Panc1 (cell line): ENCODE results near the gene CCDC178. TPM values are rescaled to one million over a fixed set of nuclear protein-coding genes. Genes with fewer than 3 reads are reported as not detected.

Experiments
- ATAC-seq: fragments of 200-7000 bp; cut with Tn5 transposase; 2 replicates; pipeline ENCODE4 v1.9.1; 2020; ENCODE audit warnings: mild to moderate bottlenecking, moderate library complexity
- BruUV-seq: library from RNA; stranded (reverse); fragments of 400-500 nt; replicated peaks from 2 replicates; lab custom pipeline; 2021; lab: Mats Ljungman, UMichigan
- CTCF ChIA-PET: fragments of 300-600 bp; sonication (Branson Sonifier 250); formaldehyde crosslinking; loops from one replicate; lab custom pipeline; 2022; ENCODE audit warnings: antibody characterized with exemption; lab: Charles Lee
- POLR2A ChIA-PET: fragments of 300-600 bp; sonication (Branson Sonifier 250); formaldehyde crosslinking; loops from one replicate; lab custom pipeline; 2022; ENCODE audit warnings: antibody characterized with exemption; lab: Charles Lee
- DNase-seq: peaks from one replicate; pipeline ENCODE4 v3.0.0-alpha.2; 2010; ENCODE audit warnings: low read depth, low spot score
- H3K27ac ChIP-seq: 2 replicates; pipeline ENCODE4 v1.5.1; 2011; ENCODE audit warnings: mild to moderate bottlenecking, low read length, inconsistent platforms
- H3K27me3 ChIP-seq: fragments of 200-500 bp; sonication (Bioruptor generic); 2 replicates; pipeline ENCODE4 v1.6.0; 2014; ENCODE audit warnings: low read length, inconsistent platforms; ENCODE audit not compliant: control insufficient read depth, insufficient read depth
- H3K36me3 ChIP-seq: fragments of 200-500 bp; sonication (Bioruptor generic); 2 replicates; pipeline ENCODE4 v1.5.1; 2014; ENCODE audit warnings: inconsistent platforms, mild to moderate bottlenecking, low read length, moderate library complexity; ENCODE audit not compliant: control insufficient read depth, insufficient read depth
- H3K4me1 ChIP-seq: 2 replicates; pipeline ENCODE4 v1.5.1; 2011; ENCODE audit warnings: inconsistent platforms, mild to moderate bottlenecking, low read length, moderate library complexity; ENCODE audit not compliant: control insufficient read depth, insufficient read depth
- H3K4me3 ChIP-seq, 2 experiments: 2 replicates each; pipeline ENCODE4 v1.5.1; 2011 to 2012; ENCODE audit warnings: low read depth in 2 of 2, low read length in 2 of 2, mild to moderate bottlenecking in 2 of 2, inconsistent platforms in 1 of 2, moderate library complexity in 1 of 2
- H3K9me3 ChIP-seq: fragments of 200-500 bp; sonication (Bioruptor generic); 2 replicates; pipeline ENCODE4 v1.5.1; 2014; ENCODE audit warnings: low read depth, mild to moderate bottlenecking, inconsistent platforms, low read length, moderate library complexity; ENCODE audit not compliant: control insufficient read depth, insufficient read depth
- POLR2AphosphoS5 ChIP-seq: IDR thresholded peaks from 2 replicates; pipeline ENCODE4 v1.6.1; 2012; ENCODE audit warnings: mild to moderate bottlenecking, low read depth, low read length, moderate library complexity
- SIN3A ChIP-seq: IDR thresholded peaks from 2 replicates; pipeline ENCODE4 v1.6.1; 2012; ENCODE audit warnings: low read depth, mild to moderate bottlenecking, low read length, moderate library complexity, borderline replicate concordance; ENCODE audit not compliant: insufficient read depth
- TCF7L2 ChIP-seq: IDR thresholded peaks from 2 replicates; pipeline ENCODE4 v1.6.1; 2011; ENCODE audit warnings: mild to moderate bottlenecking, low read depth, low read length, inconsistent platforms
- in situ Hi-C: cut with HindIII; loops from 2 replicates; pipeline ENCODE4 v1.10.0; 2016; ENCODE audit warnings: low sequenced_read_pairs, low pct_unique_long_range_greater_than_20kb
- intact Hi-C: fragments of 100-400 bp; cut with micrococcal nuclease; formaldehyde crosslinking; loops from one replicate; pipeline ENCODE4 v1.10.0; 2022; ENCODE audit not compliant: unreplicated experiment
- total RNA-seq: library from RNA; stranded (reverse); gene quantifications from one replicate; pipeline ENCODE4 v1.2.1, GENCODE V29; 2021; ENCODE audit not compliant: unreplicated experiment
- TF ChIP-seq, protein P1 (sequence below): fragments of 450-650 bp; IDR thresholded peaks from 2 replicates; pipeline ENCODE4 v1.5.1; 2017; ENCODE audit warnings: mild to moderate bottlenecking
- TF ChIP-seq, protein P2 (sequence below), 2 experiments: IDR thresholded peaks; 2 replicates each; pipeline ENCODE4 v1.6.1; 2011 to 2012; ENCODE audit warnings: low read depth in 2 of 2, control low read depth in 1 of 2, low read length in 1 of 2, mild to moderate bottlenecking in 1 of 2, moderate library complexity in 1 of 2; ENCODE audit not compliant: insufficient read depth in 1 of 2

Gene CCDC178
- total RNA-seq, 1 experiment from 2014 or later = not detected

DNA sequence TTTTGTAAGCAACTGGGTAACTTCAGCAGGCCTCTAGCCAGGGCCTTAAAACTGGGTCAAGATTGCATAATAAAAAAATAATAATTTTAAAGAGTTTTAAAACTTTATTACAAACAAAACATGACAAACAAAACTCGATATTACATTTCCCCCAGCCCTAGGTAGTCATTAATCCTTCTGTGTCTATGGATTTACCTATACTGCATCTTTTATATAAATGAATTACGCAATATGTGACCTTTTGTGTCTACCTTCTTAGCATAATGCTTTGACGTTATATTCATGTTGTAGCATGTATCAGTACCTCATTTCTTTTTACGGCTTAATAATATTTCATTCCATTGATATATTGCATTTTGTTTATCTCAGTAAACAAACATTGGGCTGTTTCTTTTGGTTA is 113.5 kb downstream of the CCDC178 start:
- H3K36me3 ChIP-seq = no peaks in the 10 kb centered on the region
- in situ Hi-C loops (no loop called here), intact Hi-C loops (no loop called here)
- DNase-seq (no peak), ATAC-seq (no peak)
- no TSS peak for BruUV-seq
- H3K27ac ChIP-seq = no peak overlapping the region
- H3K27me3 ChIP-seq = no peaks in the 10 kb centered on the region
- CTCF ChIA-PET = no interaction called here
- no peak overlapping the region for H3K4me3 ChIP-seq
- POLR2A ChIA-PET = no interaction called here
- H3K4me1 ChIP-seq = no peaks in the 10 kb centered on the region
- no peaks in the 10 kb centered on the region for H3K9me3 ChIP-seq
- no peak for TF ChIP-seq TCF7L2
- no peak for TF ChIP-seq POLR2AphosphoS5
- no peak for TF ChIP-seq SIN3A
- TF ChIP-seq, protein P1, sequence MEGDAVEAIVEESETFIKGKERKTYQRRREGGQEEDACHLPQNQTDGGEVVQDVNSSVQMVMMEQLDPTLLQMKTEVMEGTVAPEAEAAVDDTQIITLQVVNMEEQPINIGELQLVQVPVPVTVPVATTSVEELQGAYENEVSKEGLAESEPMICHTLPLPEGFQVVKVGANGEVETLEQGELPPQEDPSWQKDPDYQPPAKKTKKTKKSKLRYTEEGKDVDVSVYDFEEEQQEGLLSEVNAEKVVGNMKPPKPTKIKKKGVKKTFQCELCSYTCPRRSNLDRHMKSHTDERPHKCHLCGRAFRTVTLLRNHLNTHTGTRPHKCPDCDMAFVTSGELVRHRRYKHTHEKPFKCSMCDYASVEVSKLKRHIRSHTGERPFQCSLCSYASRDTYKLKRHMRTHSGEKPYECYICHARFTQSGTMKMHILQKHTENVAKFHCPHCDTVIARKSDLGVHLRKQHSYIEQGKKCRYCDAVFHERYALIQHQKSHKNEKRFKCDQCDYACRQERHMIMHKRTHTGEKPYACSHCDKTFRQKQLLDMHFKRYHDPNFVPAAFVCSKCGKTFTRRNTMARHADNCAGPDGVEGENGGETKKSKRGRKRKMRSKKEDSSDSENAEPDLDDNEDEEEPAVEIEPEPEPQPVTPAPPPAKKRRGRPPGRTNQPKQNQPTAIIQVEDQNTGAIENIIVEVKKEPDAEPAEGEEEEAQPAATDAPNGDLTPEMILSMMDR = no peak
- TF ChIP-seq, protein P2, sequence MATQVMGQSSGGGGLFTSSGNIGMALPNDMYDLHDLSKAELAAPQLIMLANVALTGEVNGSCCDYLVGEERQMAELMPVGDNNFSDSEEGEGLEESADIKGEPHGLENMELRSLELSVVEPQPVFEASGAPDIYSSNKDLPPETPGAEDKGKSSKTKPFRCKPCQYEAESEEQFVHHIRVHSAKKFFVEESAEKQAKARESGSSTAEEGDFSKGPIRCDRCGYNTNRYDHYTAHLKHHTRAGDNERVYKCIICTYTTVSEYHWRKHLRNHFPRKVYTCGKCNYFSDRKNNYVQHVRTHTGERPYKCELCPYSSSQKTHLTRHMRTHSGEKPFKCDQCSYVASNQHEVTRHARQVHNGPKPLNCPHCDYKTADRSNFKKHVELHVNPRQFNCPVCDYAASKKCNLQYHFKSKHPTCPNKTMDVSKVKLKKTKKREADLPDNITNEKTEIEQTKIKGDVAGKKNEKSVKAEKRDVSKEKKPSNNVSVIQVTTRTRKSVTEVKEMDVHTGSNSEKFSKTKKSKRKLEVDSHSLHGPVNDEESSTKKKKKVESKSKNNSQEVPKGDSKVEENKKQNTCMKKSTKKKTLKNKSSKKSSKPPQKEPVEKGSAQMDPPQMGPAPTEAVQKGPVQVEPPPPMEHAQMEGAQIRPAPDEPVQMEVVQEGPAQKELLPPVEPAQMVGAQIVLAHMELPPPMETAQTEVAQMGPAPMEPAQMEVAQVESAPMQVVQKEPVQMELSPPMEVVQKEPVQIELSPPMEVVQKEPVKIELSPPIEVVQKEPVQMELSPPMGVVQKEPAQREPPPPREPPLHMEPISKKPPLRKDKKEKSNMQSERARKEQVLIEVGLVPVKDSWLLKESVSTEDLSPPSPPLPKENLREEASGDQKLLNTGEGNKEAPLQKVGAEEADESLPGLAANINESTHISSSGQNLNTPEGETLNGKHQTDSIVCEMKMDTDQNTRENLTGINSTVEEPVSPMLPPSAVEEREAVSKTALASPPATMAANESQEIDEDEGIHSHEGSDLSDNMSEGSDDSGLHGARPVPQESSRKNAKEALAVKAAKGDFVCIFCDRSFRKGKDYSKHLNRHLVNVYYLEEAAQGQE (IDR thresholded peaks at IDR 0.05; ENCODE audit: insufficient read depth in 1 of 2, low read depth in 2 of 2, low read length in 1 of 2) = no peak

DNA sequence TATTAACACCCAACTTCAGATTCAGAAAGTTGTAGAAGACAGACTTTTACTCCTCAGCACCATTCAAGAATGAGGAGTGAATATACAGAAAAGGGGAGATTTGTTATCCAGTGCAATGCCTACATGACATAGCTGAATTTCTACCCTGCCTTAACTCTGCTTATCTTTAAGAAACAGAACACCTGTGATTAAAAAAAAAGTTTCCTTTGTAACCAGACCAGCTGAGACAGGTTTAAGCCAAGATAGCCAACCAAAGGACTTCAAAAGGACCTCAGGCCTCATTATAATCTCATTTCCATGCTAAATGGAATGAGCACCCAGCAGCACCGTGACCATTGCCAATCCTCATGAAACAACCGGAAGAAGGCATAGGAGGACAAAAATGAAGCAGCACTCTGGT is 122.9 kb downstream of the CCDC178 start:
- Histone ChIP-seq H3K27ac (no peak overlapping the region), H3K9me3 (no peaks in the 10 kb centered on the region), H3K4me3 (no peak overlapping the region), H3K4me1 (no peaks in the 10 kb centered on the region), H3K27me3 (no peaks in the 10 kb centered on the region), H3K36me3 (no peaks in the 10 kb centered on the region)
- no peak for TF ChIP-seq POLR2AphosphoS5
- TF ChIP-seq SIN3A = no peak
- no peak for TF ChIP-seq TCF7L2
- TF ChIP-seq, protein P2 (IDR thresholded peaks at IDR 0.05; ENCODE audit: insufficient read depth in 1 of 2, low read depth in 2 of 2, low read length in 1 of 2) = no peak
- TF ChIP-seq, protein P1 = no peak
- intact Hi-C loops = no loop called here
- POLR2A ChIA-PET = no interaction called here
- DNase-seq (no peak), ATAC-seq (no peak)
- no TSS peak for BruUV-seq
- in situ Hi-C loops = no loop called here
- CTCF ChIA-PET = no interaction called here
